HG03442 (cell line): Measurements from ENCODE around the gene TEPSIN.

ENCODE experiments used
- ATAC-seq: cut with Tn5 transposase; IDR thresholded peaks from one replicate; pipeline ENCODE4 v1.9.1; 2021; ENCODE audit warnings: mild to moderate bottlenecking, moderate library complexity; ENCODE audit not compliant: unreplicated experiment

Gene TEPSIN

GRCh38 chr17:81200695-81201580 is 37.9 kb downstream of the TEPSIN start:
- ATAC-seq, result no peak

- ATAC-seq, result no peak
Measured at GRCh38 chr17:81200201-81200600, 38.7 kb downstream of the TEPSIN start.

DNA sequence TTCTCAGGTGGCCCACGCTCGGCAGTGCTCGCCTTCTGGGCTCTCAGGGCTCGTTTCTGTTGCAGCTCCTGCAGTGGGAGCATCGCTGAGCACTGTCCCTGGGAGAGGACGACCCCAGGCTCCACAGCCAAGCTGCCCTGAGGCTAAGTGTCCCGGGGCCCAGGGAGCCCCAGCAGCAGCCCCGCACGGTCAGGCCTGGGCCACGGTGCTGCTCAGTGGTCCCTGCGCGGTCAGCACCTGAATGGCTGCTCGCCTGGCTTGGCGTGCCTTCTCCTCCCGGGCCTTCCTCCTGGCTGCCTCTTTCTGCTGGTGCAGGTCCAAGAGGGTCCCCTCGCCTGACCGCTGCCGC is 39.4 kb downstream of the TEPSIN start:
- no peak for ATAC-seq

GRCh38 chr17:81198826-81199481 is 39.9 kb downstream of the TEPSIN start:
- no peak for ATAC-seq

- ATAC-seq, result no peak
Measured at GRCh38 chr17:81197831-81198490, 40.9 kb downstream of the TEPSIN start.

GRCh38 chr17:81197409-81197795 is 41.5 kb downstream of the TEPSIN start:
- ATAC-seq, result no peak

DNA sequence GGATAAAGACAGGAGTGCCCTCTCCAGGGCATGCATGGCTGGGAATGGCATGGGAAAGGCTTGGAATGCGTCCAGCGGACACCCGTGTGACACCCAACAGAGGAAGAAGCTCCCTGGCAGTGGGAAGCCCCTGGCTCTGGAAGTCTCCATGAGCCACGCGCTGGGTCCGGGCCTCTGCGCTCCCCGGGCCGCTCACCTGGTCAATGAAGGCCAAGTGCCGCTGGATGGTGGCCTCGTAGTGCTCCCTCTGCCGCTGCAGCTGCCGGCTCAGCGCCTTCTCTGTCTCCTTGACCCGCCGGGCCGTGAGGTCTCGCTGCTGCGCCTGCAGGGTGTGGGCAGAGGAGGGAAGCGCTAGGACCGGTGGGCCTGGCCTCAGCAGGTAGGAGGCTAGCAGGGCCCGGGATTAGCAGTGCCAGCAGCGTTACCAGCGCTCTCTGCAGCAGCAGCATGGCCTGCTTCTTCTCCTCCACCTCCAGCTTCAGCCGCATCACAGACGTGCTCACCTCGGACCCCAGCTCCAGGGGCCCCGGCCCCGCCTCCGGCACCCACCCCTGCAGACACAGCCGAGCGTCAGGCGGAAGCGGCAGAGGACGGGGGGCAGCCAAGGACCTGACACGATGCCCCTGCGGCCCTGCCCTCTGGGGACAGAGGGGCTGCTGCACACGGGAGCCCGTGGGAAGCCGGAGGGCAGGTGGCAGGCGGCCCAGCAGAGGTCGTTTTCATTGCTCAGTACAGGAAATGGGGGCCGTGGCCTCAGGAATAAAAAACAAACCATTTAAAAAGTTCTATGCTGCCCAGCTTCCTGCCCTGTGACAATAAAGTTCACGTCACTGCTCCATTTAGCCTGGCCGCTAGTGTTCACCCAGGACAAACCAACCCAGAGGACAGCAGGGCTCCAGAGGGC is 42.1 kb downstream of the TEPSIN start:
- ATAC-seq, result no peak

GRCh38 chr17:81195941-81196495 is 42.8 kb downstream of the TEPSIN start:
- no peak for ATAC-seq

DNA sequence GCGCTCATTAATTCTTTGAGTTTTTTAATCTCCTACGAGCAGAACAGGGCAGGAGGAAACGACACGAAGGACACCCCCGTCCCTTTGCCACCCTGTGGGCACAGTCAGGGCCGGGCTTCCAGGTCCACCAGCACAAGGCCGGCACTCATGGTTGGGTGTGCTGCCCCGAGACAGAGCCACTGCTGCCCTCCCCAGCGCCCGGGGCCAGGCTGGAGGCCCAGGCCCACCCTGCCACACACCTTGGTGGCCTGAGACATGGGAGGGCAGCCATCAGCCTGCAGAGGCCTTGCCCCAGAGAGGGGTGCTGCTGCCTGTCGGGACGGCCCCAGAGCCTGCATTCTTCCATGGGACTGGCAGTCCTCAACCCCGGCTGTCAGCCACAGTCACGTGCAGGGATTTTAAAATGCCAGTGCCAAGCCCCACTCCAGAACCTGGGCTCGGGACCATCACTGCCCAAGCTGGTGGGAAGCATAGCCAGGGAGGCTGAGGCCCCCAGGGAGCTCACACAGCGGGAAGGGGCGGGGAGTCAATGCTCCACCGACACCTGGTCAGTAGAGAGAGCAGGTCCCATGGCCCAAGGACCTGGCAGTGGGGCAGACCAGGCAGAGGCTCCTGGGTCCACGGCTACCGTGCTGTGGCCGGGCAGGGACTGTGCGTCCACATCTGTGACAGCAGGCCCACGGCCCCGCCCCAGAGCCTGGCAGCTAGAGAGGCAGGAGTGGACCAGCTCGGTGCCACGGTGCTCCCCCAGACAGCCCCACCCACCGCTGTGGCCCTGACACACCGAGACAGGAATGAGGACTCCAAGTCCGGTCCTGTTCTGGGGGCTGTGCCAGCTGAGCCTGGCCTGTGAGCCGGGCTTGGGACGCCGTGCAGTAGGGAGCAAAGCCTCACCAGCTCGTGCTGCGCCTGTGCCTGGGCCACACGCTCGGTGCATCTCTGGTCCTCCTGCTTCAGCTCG is 43.6 kb downstream of the TEPSIN start:
- ATAC-seq, result no peak

DNA sequence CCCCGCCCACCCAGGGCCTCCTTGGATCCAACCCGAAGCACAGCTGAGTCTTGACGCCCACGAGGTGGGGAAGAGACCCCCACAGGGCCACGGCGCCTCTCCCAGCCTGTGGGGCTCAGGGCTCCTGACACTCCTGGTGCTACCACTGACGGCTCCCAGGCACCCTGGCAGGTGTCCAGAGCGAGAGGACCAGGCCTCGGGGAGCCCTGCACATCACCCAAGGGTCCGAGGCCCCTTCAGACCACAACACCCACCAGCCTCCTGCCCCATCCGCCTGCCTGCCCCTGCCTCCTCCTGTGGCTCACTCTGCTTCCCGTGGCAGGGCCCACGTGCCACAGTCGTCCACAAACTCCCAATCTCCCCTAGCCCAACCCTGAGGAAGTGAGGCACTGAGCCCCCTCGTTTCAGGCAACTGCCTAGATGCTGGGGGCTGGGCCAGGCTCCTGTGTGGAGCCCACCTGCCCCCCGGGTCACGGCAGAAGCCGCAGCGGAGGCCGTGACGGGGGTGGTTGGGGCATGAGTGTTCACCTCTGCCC is 44.6 kb downstream of the TEPSIN start:
- no peak for ATAC-seq

DNA sequence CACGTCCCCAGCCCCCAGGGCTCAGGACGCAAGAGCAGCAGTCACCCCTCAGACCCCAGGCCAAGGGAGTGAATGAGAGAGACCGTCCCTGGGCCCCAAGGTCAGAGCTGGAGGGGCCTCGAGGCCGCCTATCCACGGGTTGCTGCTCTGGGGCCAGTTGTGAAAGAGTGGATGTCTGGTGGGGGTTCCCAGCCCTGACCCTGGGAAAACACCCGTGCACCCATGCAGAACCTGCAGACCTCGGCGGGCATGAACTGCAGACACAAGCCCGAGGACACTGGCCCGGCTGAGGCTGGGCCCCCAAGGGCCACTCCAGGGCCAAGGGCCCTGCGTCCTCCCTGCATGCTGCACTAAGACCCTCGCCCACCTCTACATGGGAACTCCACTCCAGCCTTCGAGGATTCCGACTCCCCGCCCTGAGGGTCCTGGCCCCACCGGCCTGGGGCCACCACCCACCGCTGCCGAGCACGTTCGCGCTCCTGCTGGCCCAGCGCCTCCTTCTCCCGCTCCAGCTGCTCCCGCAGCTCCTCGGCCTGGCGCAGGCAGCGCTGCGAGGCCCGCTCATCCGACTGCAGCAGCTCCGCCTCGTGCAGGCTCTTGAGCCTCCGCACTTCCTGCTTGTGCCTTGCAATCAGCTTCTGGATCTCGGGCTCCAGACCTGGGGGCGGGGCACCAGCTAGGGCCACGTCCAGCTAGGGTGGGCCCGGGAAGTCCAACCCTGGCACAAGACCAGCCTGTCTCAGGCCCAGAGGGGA is 45.2 kb downstream of the TEPSIN start:
- ATAC-seq, result no peak

- ATAC-seq, result no peak
Measured at GRCh38 chr17:81193051-81193410, 45.8 kb downstream of the TEPSIN start.

GRCh38 chr17:81192386-81193050 is 46.3 kb downstream of the TEPSIN start:
- ATAC-seq, result no peak

DNA sequence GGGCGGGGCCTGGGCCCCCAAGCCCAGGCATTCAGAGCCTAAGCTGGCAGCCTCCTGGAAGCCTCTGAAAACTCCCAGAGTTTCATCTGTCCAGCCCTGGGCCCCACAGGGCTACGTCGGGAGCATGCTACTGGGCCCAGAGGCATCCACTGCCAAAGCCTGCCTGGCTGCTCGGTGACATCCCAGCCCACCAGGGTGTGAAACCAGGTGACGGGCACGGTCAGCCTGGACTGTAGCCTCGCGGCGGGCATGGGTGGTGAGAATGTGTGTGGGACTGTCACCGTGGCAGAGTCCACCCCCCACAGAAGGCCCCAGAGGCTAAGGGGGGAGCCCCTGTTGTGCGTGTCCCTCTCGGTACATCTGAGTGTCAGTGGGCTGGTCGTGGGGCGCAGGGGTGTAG is 47.2 kb downstream of the TEPSIN start:
- ATAC-seq, result no peak

GRCh38 chr17:81191116-81191515 is 47.7 kb downstream of the TEPSIN start:
- ATAC-seq, result no peak

DNA sequence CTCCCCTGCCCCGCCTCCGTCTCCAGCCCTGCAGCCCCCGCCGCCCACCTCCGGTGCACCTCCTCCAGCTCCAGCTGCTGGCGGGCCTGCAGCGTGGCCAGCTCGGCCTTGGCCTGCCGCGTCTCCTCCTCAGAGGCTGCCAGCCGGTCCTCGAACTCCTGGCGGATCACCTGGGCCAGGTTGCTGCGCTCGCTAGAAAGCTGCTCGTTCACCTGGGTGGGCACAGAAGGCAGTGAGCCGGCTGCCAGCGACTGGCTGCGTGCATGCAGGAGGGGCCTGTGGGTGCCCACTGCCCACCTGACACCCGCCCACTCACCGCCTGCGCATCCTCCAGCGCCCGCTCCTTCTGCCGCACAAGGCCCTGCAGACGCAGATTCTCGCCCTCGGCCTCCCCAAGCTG is 48.3 kb downstream of the TEPSIN start:
- ATAC-seq, result no peak

DNA sequence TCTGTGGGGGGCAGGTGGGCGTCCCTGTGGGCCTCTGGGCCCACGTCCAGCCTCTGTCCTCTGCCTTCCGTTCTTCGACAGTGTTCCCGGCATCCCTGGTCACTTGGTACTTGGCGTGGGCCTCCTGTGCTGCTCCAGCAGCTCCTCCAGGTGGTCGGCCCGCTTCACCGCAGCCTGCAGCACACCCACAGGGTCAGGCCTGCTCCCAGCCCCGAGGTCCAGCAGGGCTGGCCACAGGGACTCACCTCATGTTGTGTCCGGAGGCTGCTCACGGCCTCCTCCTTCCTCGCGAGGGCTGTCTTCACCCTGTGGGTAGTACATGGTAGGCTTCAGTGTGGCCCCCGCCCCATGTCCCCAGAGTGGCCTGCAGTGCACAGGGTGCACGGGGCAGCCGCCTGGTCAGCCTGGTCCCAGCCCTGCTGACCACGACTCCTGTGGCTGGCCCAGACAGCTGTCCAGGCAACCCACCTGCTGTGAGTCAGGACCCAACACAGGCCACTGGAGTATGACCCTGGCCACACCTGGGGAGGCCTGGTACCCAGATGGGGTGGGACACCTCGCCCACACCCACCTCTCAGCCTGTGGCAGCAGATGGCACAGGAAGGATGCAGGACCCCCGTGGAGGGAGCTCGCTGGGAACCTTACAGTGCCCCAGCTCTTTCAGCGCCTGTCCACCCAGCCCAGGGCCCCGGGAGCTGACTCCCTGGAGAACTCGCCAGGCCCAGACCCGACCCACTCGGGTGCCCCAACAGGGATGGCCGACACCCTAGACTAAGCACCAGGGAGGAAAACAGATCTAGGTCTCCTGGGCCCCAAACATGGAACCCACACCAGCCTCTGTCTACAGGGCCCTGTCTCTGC is 49.0 kb downstream of the TEPSIN start:
- ATAC-seq, result no peak
